MCF 10A (cell line): ENCODE results near the gene GNG2. TPM values are rescaled to one million over a fixed set of nuclear protein-coding genes. Genes with fewer than 3 reads are reported as not detected.

ENCODE experiments used
- BruUV-seq: library from RNA; stranded (reverse); fragments of 400-500 nt; replicated peaks from 2 replicates; lab custom pipeline; 2021; lab: Mats Ljungman, UMichigan
- CTCF ChIA-PET: fragments of 300-600 bp; sonication (Branson Sonifier 250); formaldehyde crosslinking; extraction: SDS; loops from one replicate; lab custom pipeline; 2021; ENCODE audit warnings: antibody characterized with exemption, inconsistent platforms; lab: Yijun Ruan, JAX
- POLR2A ChIA-PET: fragments of 300-600, 350-650 bp; sonication (Branson Sonifier 250); formaldehyde crosslinking; extraction: SDS; loops from one replicate; lab custom pipeline; 2020; ENCODE audit warnings: antibody characterized with exemption, inconsistent platforms; lab: Yijun Ruan, JAX
- DNase-seq: peaks from one replicate; pipeline ENCODE4 v3.0.0-alpha.2; 2018; ENCODE audit not compliant: unreplicated experiment
- H3K27ac Mint-ChIP-seq: one replicate; pipeline ENCODE4 v1.8.0; 2022; ENCODE audit warnings: mild to moderate bottlenecking, low read depth, mixed read lengths; ENCODE audit not compliant: unreplicated experiment
- H3K27me3 Mint-ChIP-seq: one replicate; pipeline ENCODE4 v1.8.0; 2022; ENCODE audit warnings: mixed read lengths; ENCODE audit not compliant: insufficient read depth, unreplicated experiment
- H3K36me3 Mint-ChIP-seq: one replicate; pipeline ENCODE4 v1.8.0; 2022; ENCODE audit warnings: mild to moderate bottlenecking, moderate library complexity, mixed read lengths; ENCODE audit not compliant: insufficient read depth, unreplicated experiment
- H3K4me1 Mint-ChIP-seq: one replicate; pipeline ENCODE4 v1.8.0; 2022; ENCODE audit warnings: mixed read lengths; ENCODE audit not compliant: insufficient read depth, unreplicated experiment
- H3K4me3 Mint-ChIP-seq: one replicate; pipeline ENCODE4 v1.8.0; 2022; ENCODE audit warnings: mild to moderate bottlenecking, moderate library complexity, mixed read lengths; ENCODE audit not compliant: unreplicated experiment
- H3K9me3 Mint-ChIP-seq: one replicate; pipeline ENCODE4 v1.8.0; 2022; ENCODE audit warnings: mixed read lengths; ENCODE audit not compliant: unreplicated experiment
- CTCF ChIP-seq: fragments of 200-600 bp; IDR thresholded peaks from one replicate; pipeline ENCODE4 v1.8.0; 2022; ENCODE audit warnings: antibody characterized with exemption, mild to moderate bottlenecking; ENCODE audit not compliant: unreplicated experiment
- intact Hi-C: fragments of 100-400 bp; cut with micrococcal nuclease; formaldehyde crosslinking; loops from 2 replicates; pipeline ENCODE4 v1.14.1; 2022
- total RNA-seq: library from RNA; stranded (reverse); gene quantifications from 2 replicates; pipeline ENCODE4 v1.2.3, GENCODE V29; 2022

Gene GNG2
- total RNA-seq, 1 experiment from 2014 or later, result 0.28 TPM

- ChIA-PET POLR2A (no interaction called here), CTCF (interaction anchor here (0.6 to 0.9 kb wide), 2 partner anchors 11 to 111 kb away, joined by 3 read pairs; no protein-coding TSS in a partner anchor)
- no TSS peak for BruUV-seq
- DNase-seq, result no peak
- Mint-ChIP-seq H3K36me3 (no peaks in the 10 kb centered on the region), H3K9me3 (no peaks in the 10 kb centered on the region), H3K4me1 (peaks cover 11% of the 10 kb centered on the region), H3K4me3 (no peak overlapping the region), H3K27me3 (no peaks in the 10 kb centered on the region), H3K27ac (no peak overlapping the region)
- intact Hi-C loops, result no loop called here
- no peak for TF ChIP-seq CTCF
Observed at GRCh38 chr14:51877810-51878209, 17.4 kb downstream of the GNG2 start.

GRCh38 chr14:51879170-51879569 lies 18.8 kb downstream of the GNG2 start:
- Mint-ChIP-seq H3K4me3 (no peak overlapping the region), H3K27ac (no peak overlapping the region), H3K9me3 (no peaks in the 10 kb centered on the region), H3K27me3 (no peaks in the 10 kb centered on the region), H3K36me3 (no peaks in the 10 kb centered on the region), H3K4me1 (no peaks in the 10 kb centered on the region)
- no TSS peak for BruUV-seq
- no peak for TF ChIP-seq CTCF
- CTCF ChIA-PET, result no interaction called here
- POLR2A ChIA-PET, result no interaction called here
- intact Hi-C loops, result no loop called here
- no peak for DNase-seq

GRCh38 chr14:51880835-51881580 lies 20.6 kb downstream of the GNG2 start:
- Mint-ChIP-seq H3K9me3 (no peaks in the 10 kb centered on the region), H3K36me3 (no peaks in the 10 kb centered on the region), H3K27ac (no peak overlapping the region), H3K4me3 (no peak overlapping the region), H3K4me1 (no peaks in the 10 kb centered on the region), H3K27me3 (no peaks in the 10 kb centered on the region)
- DNase-seq, result no peak
- POLR2A ChIA-PET, result no interaction called here
- intact Hi-C loops, result no loop called here
- no peak for TF ChIP-seq CTCF
- CTCF ChIA-PET, result interaction anchor here (0.6 kb wide), 1 partner anchor 74 kb away, joined by 4 read pairs; no protein-coding TSS in a partner anchor
- no TSS peak for BruUV-seq

GRCh38 chr14:51881636-51882035 lies 21.2 kb downstream of the GNG2 start:
- POLR2A ChIA-PET, result no interaction called here
- Mint-ChIP-seq H3K4me3 (no peak overlapping the region), H3K9me3 (no peaks in the 10 kb centered on the region)

More at GRCh38 chr14:51881636-51882035, 21.2 kb downstream of the GNG2 start:
- no peak for DNase-seq
- Mint-ChIP-seq H3K36me3 (no peaks in the 10 kb centered on the region), H3K27me3 (no peaks in the 10 kb centered on the region), H3K27ac (no peak overlapping the region), H3K4me1 (no peaks in the 10 kb centered on the region)
- intact Hi-C loops, result no loop called here
- no TSS peak for BruUV-seq
- TF ChIP-seq CTCF, result no peak
- CTCF ChIA-PET, result interaction anchor here (0.6 kb wide), 2 partner anchors 11 to 75 kb away, joined by 3 to 4 read pairs; no protein-coding TSS in a partner anchor
